ENCODE measurements around the gene CD151. TPM values are rescaled to one million over a fixed set of nuclear protein-coding genes. Genes with fewer than 3 reads are reported as not detected.

The CD151 gene
- polyA plus RNA-seq, 1 donor (not counting 4 experiments of a cell fraction or from before 2014, with no cell fraction given): 434 TPM

GRCh38 chr11:849951-850774 is 17.4 kb downstream of the CD151 start:
- H2AFZ ChIP-seq (ENCODE audit: control insufficient read depth, low read length): no peak overlapping the region

GRCh38 chr11:850775-851763 is 18.3 kb downstream of the CD151 start:
- Histone ChIP-seq H3K4me1 (ENCODE audit: control insufficient read depth, extremely low read depth, insufficient read depth, low read length) (peaks cover 27% of the 10 kb centered on the region), H3K4me2 (ENCODE audit: control insufficient read depth, extremely low read depth, insufficient read depth, low read depth, low read length) (no peak overlapping the region), H3K27me3 (ENCODE audit: control insufficient read depth, extremely low read depth, insufficient read depth, low read length) (no peaks in the 10 kb centered on the region), H3K4me3 (ENCODE audit: control insufficient read depth in 2 of 3, extremely low read depth in 1 of 3, insufficient read depth in 2 of 3, low read depth in 1 of 3, low read length in 3 of 3) (no peak overlapping the region), H3K79me2 (ENCODE audit: control insufficient read depth, insufficient read depth, low read length) (peaks cover 10% of the 10 kb centered on the region), H3K9me3 (ENCODE audit: control insufficient read depth, low read depth, low read length) (no peaks in the 10 kb centered on the region), H3K9me1 (ENCODE audit: control insufficient read depth, extremely low read depth, insufficient read depth, low read length) (peaks cover 5% of the 10 kb centered on the region), H3K9ac (ENCODE audit: control insufficient read depth, extremely low read depth, insufficient read depth, low read length) (no peak overlapping the region), H4K20me1 (ENCODE audit: control insufficient read depth, extremely low read depth, insufficient read depth, low read length) (peaks cover 8% of the 10 kb centered on the region), H3K27ac (ENCODE audit: control insufficient read depth, insufficient read depth, low read length) (no peak overlapping the region), H3K36me3 (ENCODE audit: control insufficient read depth in 2 of 2, extremely low read depth in 1 of 2, insufficient read depth in 2 of 2, low read length in 2 of 2) (peaks cover 4 to 6% of the 10 kb centered on the region in 2 experiments), H2AFZ (ENCODE audit: control insufficient read depth, low read length) (no peak overlapping the region)
- TF ChIP-seq CTCF (optimal IDR thresholded peaks at IDR 0.05 in 1 of 3, IDR thresholded peaks at IDR 0.05 in 1 of 3, conservative IDR thresholded peaks at IDR 0.05 in 1 of 3; ENCODE audit: extremely low read depth in 1 of 3, insufficient read depth in 2 of 3, low read length in 3 of 3) (no peak), EZH2 (IDR thresholded peaks at IDR 0.05; ENCODE audit: low read length) (no peak)
- FAIRE-seq: no peak
- no peak for DNase-seq (ENCODE audit: low read depth, low spot score)
- dilution Hi-C loops (cut with MboI; ENCODE audit: extremely low pct_ligation_motif_present, low sequenced_read_pairs): no loop called here

More at GRCh38 chr11:849951-850774, 17.4 kb downstream of the CD151 start:
- DNase-seq (ENCODE audit: low read depth, low spot score) (no peak), FAIRE-seq (no peak)
- H3K9me1 ChIP-seq (ENCODE audit: control insufficient read depth, extremely low read depth, insufficient read depth, low read length): peaks cover 5% of the 10 kb centered on the region
- no peak overlapping the region for H3K4me2 ChIP-seq (ENCODE audit: control insufficient read depth, extremely low read depth, insufficient read depth, low read depth, low read length)
- H3K79me2 ChIP-seq (ENCODE audit: control insufficient read depth, insufficient read depth, low read length): peaks cover 14% of the 10 kb centered on the region
- no peak overlapping the region for H3K9ac ChIP-seq (ENCODE audit: control insufficient read depth, extremely low read depth, insufficient read depth, low read length)
- dilution Hi-C loops (cut with MboI; ENCODE audit: extremely low pct_ligation_motif_present, low sequenced_read_pairs): no loop called here
- H3K27me3 ChIP-seq (ENCODE audit: control insufficient read depth, extremely low read depth, insufficient read depth, low read length): no peaks in the 10 kb centered on the region
- H3K27ac ChIP-seq (ENCODE audit: control insufficient read depth, insufficient read depth, low read length): no peak overlapping the region
- TF ChIP-seq CTCF (optimal IDR thresholded peaks at IDR 0.05 in 1 of 3, IDR thresholded peaks at IDR 0.05 in 1 of 3, conservative IDR thresholded peaks at IDR 0.05 in 1 of 3; ENCODE audit: extremely low read depth in 1 of 3, insufficient read depth in 2 of 3, low read length in 3 of 3): no peak
- no peak for TF ChIP-seq EZH2 (IDR thresholded peaks at IDR 0.05; ENCODE audit: low read length)
- H3K9me3 ChIP-seq (ENCODE audit: control insufficient read depth, low read depth, low read length): no peaks in the 10 kb centered on the region
- H3K36me3 ChIP-seq (ENCODE audit: control insufficient read depth in 2 of 2, extremely low read depth in 1 of 2, insufficient read depth in 2 of 2, low read length in 2 of 2): peaks cover 3 to 4% of the 10 kb centered on the region in 2 experiments
- no peak overlapping the region for H3K4me3 ChIP-seq (ENCODE audit: control insufficient read depth in 2 of 3, extremely low read depth in 1 of 3, insufficient read depth in 2 of 3, low read depth in 1 of 3, low read length in 3 of 3)
- H4K20me1 ChIP-seq (ENCODE audit: control insufficient read depth, extremely low read depth, insufficient read depth, low read length): peaks cover 7% of the 10 kb centered on the region
- peaks cover 36% of the 10 kb centered on the region for H3K4me1 ChIP-seq (ENCODE audit: control insufficient read depth, extremely low read depth, insufficient read depth, low read length)
